NOMO-1 treated with DMSO at 0.1 percent for 48 hours (cell line): ENCODE data around the gene KRI1.
"Not testable (repeated sequence)": the region's sequence is repeated elsewhere in the genome, so short reads cannot be mapped to it uniquely, and the experiment has no call there.

Experiments used
- DNase-seq: peaks from one replicate; lab custom pipeline; 2025; ENCODE audit not compliant: unreplicated experiment; lab: John Stamatoyannopoulos, UW

Gene KRI1

DNA sequence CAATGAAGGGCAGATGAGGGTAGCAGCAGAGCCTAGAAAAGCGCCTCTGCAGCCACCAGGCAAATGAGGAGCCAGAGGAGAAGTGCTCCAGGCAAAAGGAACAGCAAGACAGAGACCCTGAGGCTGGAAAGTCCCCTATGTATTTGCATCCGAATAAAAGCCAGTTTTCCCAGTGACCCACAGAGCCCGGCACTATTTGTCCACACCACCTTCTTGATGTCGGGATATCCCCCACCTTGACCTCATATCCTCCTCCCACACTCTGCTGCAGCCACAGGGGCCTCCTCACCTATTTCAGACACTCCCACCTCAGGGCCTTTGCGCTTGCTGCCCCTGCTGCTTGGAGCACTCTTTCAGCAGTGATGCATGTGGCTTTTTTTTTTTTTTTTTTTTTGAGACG, 15.5 kb downstream of the KRI1 start:
- DNase-seq, result no peak

DNA sequence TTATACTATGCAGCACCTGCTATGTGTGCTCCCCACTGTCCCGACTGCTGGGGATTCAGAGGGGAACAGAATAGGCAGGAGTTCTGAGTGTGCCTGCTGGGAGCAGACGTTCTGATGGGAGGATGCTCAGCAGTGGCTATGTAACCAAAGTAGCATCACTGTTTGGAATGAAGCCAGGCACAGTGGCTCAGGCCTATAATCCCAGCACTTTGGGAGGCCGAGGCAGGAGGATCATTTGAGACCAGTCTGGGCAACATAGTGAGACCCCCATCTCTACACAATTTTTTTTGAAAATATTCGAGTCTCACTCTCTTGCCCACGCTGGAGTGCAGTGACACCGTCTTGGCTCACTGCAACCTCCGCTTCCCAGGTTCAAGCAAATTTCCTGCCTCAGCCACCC, 16.1 kb downstream of the KRI1 start:
- DNase-seq, result no peak

DNA sequence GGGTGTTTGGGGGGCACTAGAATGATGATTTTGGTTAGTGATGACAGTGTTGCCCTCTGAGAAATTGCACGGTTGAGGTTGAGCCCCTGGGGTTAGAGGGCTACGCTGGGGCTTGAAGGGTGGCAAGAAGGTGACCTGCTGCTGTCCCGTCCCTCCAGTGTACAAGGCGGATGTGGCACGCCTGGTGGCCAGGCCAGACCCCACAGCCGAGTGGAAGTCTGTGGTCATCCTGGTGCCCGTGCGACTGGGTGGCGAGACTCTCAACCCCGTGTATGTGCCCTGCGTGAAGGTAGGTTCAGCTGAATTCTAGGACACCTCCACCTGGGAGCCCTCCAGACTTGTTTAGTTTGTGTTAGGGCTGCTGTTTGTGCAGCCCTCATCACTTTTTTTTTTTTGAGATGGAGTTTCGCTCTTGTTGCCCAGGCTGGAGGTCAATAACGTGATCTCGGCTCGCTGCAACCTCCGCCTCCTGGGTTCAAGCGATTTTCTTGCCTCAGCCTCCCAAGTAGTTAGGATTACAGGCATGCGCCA, 17.0 kb downstream of the KRI1 start:
- DNase-seq, result no peak

DNA sequence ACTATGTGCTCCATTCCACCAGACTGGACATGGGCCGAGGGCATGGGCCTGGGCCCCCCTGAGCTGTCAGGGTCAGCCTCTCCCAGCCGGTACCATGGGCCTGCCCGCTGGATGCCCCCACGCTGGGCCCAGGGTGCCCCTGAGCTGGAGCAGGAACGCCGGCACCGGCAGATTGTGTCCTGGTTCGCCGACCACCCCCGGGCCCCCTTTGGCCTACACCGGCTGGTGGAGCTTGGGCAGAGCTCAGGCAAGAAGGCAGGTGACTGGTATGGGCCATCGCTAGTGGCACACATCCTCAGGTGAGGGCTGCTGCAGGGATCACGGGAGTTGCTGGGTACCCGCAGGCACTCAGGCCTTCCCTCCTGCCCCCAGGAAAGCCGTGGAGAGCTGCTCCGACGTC, 19.0 kb downstream of the KRI1 start:
- no peak for DNase-seq

DNA sequence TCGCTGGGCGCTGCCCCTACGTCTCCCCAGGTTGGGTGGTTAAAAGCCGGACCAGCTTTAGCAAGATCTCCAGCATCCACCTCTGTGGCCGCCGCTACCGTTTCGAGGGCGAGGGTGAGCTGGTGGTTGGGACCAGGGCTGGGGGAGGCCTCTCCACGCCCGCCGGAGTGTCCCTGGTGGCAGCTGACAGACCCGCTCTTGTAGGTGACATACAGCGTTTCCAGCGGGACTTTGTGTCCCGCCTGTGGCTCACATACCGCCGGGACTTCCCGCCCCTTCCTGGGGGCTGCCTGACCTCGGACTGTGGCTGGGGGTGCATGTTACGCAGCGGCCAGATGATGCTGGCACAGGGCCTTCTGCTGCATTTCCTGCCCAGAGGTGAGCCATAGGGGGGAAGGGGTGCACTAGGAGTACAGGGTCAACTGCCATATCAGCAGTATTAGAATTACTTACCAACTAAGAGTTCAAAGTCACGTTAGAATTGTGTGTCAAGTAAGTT, 21.0 kb downstream of the KRI1 start:
- DNase-seq, result no peak

DNA sequence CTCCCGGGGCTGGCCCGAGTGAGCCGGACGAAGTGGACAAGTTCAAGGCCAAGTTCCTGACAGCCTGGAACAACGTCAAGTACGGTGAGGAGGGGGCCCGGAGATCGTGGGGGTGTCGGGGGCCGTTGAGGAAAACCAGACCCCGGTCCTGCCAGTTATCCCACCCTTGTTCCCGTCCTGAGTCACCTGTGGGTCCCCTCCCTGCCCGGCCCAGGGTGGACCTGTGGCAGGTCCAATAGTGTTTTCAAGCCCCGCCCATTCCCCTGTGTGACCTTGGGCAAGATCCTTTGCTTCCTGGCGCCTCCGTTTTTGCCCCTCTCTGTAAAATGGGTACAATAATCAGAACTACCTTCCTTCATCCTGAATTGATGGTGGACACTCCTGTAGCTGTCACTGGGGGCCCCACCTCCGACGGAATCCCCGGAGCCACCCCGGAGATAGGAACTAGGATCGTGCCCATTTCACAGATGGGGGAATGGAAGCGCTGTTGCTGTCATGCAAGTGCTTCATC, 21.5 kb downstream of the KRI1 start:
- DNase-seq, result no peak

DNA sequence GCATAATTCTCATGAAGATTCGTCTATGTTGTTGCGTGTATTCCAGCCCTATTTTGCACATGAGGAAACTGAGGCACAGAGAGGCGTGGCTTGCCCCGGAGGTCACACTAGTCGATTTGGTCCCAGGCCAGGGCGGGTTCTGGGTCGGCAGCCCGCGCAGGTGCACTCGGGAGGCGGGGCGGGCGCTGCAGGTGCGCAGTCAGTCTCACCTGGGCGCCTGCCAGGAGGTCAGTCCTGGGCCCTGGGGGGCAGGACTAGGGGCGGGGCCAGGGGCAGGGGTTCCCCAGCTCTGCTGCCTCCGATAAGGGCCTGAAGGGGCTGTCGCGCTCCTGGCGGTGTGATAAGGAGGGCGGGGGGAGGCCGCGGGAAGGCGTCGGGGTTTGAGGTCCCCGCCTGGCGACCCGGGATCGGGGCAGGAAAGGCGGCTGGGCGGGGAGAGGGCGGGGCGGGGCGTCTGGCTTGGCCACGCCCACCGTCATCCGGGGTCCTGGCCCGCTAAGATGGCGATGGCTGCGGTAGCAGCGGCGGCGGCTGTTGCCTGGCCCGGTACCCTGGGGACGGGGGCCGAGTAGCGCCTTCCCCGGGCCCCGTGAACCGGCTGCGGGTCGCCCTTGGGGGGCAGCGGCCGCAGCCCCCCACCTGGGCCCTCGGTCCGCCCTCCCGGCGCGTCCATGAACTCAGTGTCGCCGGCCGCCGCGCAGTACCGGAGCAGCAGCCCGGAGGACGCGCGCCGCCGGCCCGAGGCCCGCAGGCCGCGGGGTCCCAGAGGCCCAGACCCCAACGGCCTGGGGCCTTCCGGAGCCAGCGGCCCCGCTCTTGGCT, 22.2 kb downstream of the KRI1 start, which contains the start of gene ATG4D:
ATG4D (plus strand) TSS at position 485 of the 822 bp plus-strand sequence; CDS start at position 672, 187 bp downstream.
- peak; percentile 53 for DNase-seq

DNA sequence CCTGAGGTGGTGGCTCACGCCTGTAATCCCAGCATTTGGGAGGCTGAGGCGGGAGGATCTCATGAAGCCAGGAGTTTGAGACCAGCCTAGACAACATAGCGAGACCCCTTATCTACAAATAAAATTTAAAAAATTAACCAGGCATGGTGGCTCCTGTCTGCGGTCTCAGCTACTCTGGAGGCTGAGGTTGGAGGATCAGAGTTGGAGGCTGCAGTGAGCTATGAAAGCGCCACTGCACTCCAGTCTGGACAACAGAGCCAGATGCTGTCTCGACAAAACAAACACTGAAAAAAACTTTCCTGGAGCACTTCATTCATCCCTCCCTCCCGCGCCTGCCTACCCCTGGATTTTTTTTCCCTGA, 22.8 kb downstream of the KRI1 start:
- no peak for DNase-seq

DNA sequence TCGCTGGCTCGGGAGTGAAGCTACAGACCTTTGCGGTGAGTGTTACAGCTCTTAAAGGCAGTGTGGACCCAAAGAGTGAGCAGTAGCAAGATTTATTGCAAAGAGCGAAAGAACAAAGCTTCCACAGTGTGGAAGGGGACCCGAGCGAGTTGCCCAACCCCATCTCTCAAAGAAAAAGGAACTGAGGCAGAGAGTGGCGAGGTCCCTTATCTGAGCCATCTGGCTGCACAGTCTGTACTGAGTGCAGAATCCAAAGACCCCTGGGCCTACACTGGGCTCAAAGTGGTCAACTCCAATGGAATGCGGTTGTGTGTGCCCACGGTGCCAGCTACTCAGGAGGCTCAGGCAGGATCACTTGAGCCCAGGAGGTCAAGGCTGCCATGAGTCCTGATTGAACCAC, 26.8 kb downstream of the KRI1 start:
- peak; percentile 42 for DNase-seq

DNA sequence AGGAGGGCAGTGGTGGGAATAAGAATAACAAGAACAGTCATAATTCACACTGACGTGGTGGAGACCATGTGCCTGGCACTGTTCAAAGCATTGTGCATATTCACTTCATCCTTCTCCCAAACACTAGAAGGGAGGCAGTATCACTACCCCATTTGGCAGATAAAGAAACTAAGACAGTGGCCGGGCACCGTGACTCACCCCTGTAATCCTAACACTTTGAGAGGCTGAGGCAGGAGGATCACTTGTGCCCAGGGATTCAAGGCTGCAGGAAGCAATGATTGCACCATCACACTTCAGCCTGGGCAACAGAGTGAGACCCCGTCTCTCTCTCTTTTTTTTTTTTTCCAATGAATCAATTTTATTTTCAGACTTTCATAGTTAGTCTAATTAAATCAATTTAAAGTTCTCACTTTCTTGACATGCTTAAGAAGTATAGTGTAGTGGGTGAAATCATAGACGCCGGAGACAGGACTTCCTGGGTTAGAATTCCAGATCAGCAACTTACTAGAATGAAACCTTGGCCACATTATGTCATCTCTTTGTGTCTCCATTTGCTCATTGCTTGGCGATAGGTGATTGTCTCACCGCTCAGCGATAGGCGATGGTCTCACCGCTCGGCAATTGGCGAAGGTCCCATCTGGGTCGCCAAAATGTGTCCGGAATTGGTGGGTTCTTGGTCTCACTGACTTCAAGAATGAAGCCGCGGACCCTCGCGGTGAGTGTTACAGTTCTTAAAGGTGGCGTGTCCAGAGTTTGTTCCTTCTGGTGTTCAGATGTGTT, 27.4 kb downstream of the KRI1 start:
- DNase-seq, result peak; percentile 34

DNA sequence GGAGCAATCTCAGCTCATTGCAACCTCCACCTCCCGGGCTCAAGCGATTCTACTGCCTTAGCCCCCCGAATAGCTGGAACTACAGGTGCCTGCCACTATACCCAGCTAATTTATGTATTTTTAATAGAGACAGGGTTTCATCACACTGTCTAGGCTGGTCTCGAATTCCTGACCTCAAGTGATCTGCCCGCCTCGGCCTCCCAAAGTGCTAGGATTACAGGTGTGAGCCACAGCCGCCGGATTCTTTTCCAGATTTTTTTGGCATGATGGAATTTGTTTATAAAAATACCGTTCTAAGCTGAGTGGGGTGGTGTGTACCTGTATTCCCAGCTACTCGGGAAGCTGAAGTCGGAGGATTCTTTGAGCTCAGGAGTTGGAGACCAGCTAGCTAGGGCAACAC, 28.1 kb downstream of the KRI1 start:
- no peak for DNase-seq

DNA sequence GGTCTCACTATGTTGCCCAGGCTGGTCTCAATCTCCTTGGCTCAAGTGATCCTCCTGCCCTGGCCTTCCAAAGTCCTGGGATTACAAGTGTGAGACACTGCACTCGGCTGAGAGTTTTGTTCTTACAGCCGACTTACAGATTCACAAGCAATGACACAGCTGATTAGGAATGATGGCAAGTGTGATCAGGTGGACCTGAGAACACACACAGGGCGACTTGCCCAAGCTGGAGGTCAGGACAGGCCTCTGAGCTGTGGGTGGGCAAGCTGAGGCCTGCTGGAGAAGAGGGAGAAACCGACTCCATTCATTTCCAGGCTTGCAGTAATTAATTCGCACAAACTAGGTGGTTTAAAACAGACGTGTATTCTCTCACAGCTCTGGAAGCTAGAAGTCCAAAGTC, 30.2 kb downstream of the KRI1 start:
- DNase-seq, result no peak

DNA sequence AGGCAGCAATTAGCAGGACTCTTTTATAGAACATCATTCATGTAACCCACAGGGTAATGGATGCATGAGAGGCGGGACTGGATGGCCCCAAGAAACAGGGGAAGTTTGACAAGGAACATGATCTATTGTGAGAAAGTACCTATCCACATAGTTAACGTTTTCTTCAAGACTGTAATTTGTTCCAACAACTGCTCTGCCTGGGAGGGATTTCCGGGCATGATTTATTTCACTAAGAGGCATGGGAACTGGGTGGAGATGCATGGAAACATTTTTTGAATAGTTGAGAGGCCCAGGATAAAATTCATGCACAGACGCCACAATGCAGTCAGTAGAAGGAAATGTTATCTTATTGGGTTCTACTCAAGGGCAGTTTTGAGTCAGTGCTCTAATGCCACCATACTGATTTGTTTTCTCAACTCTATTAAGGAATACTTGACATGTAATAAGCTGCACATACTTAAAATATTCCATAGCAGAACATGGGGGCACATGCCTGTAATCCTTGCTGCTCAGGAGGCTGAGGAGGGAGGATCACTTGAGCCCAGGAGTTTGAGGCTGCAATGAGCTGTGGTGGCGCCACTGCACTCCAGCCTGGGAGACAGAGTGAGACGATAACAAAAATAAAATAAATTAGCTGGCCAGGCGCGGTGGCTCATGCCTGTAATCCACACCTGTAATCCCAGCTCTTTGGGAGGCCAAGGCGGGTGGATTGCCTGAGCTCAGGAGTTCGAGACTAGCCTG, 32.0 kb downstream of the KRI1 start:
- DNase-seq, result peak; percentile 53

DNA sequence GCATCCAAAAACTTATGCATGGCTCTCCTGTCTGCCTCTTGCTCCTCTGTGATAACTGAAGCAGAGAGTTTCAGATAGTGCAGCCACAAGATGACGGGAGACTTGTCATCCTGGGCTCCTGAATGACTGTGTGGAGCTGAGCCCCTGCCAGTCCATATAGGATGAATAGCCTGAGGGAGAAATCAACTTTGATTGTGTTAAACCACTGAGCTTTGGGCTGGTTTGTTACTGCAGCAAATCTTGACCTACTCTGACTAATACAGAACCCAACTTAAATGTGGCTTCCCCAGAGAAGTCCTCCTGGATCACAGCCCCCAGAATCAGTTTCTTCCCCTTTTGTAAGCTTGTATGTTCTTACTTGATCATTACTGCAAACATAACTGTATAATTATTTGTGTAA, 33.4 kb downstream of the KRI1 start:
- DNase-seq, result no peak

DNA sequence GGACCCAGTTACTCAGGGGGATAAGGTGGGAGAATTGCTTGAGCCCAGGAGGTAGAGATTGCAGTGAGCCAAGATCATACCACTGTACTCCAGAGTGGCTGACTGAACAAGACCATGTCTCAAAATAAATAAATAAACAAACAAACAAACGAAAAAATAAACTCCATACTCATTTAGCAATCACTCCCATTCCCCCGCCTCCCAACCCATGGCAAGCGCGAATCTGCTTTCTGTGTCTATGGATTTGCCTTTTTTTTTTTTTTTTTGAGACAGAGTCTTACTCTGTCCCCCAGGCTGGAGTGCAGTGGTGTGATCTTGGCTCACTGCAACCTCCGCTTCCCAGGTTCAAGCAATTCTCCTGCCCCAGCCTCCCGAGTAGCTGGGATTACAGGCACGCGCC, 38.9 kb downstream of the KRI1 start:
- not testable (repeated sequence) for DNase-seq

DNA sequence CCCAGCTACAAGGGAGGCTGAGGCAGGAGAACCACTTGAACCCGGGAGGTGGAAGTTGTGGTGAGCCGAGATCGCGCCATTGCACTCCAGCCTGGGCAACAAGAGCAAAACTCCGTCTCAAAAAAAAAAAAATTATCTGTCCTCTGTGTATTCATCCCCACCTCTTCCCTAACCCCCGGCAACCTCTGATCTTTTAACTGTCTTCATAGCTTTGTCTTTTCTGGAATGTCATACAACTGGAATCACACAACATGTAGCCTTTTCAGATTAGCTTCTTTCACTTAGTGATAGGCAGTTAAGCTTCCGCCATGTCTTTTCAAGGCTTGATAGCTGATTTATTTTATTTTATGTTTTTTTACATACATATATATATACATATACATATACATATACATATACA, 40.2 kb downstream of the KRI1 start:
- no peak for DNase-seq

DNA sequence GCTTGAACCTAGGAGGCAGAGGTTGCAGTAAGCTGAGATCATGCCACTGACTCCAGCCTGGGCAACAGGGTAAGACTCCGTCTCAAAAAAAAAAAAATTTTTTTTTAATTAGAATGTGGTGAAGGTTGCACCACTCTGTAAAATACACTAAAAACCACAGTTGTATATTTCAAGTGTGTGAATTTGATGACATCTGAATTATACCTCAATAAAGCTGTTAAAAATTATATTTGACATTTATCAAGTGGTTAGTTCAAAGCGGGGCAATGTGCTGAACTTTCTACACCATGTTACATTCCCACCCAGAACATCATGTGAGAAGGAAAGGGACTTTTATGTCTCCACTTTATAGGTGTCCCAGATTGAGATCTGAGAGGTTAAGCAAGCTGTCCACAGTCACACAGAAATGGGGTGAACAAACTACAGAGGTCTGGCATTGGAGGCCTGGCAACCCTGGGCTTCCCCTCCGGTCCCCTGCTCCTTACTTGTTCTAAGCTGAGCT, 42.6 kb downstream of the KRI1 start:
- DNase-seq, result no peak

DNA sequence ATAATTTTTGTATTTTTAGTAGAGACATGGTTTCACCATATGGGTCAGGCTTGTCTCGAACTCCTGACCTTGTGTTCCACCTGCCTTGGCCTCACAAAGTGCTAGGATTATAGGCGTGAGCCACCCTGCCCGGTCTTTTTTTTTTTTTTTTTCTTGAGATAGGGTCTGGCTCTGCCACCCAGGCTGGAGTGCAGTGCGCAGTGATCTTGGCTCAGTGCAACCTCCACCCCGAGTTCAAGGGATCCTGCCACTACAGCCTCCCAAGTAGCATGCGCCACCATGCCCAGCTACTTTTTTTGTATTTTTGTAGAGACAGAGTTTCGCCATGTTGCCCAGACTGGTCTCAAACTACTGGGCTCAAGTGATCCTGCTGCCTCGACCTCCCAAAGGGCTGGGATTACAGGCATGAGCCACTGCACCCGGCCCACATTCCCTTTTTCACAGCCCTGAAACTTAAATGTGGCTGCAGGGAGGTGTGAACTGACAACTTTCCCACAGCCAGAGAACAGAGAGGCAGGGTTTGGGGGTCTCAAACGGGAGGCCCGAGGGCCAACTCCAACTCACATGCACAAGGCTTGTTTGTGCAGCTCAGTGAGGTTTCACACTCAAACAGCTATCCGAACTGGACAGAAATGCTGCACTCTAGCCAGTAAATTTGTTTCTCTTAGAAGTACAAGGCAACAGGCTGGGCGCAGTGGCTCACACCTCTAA, 44.2 kb downstream of the KRI1 start:
- no peak for DNase-seq

DNA sequence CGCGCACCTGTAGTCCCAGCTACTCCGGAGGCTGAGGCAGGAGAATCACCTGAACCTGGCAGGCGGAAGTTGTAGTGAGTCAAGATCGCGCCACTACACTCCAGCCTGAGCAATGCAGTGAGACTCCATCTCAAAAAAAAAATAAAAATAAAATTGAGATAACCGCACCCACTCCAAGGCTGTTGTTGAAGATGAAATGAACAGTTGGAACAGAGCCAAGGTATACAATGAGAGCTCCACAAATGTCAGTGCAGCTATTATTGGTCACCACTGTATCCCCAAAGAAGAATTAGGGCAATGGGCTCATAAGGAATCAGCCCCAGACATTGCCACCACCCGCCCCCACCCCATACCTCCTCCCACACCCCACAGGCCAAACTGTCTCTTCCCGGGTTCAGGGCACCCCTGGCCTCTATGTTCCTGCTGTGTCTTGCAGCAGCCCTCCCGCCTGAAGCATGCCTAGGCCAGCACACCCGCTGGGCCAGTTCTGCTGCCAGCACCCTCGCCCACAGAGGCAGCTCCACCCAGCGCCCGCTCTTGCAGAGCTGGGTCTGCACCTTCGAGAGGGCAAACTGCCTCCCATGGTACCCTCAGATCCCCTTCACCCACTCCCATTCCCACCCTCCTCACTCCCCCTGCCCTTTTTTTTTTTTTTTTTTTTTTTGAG, 45.0 kb downstream of the KRI1 start:
- no peak for DNase-seq

DNA sequence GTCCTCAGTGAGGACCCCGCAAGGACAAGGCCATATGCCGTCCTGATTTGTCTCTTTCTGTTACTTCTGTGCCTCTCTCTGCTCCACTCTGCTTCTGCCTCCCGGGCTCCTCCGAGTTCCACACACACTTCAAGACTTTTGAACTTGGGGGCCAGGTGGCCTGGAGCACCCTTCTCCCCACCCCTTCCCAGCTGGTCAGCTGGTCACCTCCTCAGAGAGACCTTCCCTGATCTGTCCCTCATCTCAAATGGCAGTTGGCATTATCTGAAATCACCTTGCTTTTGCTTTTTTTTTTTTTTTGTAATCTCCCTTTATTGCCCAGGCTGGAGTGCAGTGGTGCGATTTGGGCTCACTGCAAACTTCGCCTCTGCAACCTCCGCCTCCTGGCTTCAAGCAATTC, 46.4 kb downstream of the KRI1 start:
- DNase-seq, result no peak
